ENCODE results near the gene KIF5B. TPM values are rescaled to one million over a fixed set of nuclear protein-coding genes. Genes with fewer than 3 reads are reported as not detected.
A peak's percentile ranks its signal among the peaks of the same experiment; 100 is the strongest.

Gene KIF5B
- total RNA-seq, 5 donors from 2014 or later (not counting 1 experiment from before 2014, with no cell fraction given): 42.3 to 51.9 (median 44.8) TPM

DNA sequence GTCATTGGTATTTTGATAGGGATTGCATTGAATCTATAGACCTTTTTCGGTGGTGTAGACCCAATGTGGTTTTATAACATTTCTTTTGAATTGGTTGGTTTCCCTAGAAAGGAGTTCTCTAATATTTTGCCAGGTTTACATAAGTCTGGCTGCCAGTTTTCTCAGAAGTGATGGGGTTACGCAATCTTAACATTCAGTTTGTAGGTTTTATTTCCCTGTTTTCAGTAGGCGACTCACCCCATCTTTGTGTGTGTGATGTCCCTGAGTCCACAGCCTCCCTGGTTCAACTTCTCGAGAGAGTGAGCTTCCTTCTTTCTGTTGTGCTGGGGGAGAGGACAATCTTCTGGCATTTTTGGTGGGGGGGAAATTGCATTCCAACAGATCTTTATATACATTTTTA is 9.6 kb upstream of the KIF5B start:
- ChIA-PET POLR2A (no interaction called here), CTCF (no interaction called here)
- H3K27ac ChIP-seq (ENCODE audit: low read length): no peak overlapping the region
- DNase-seq (no peak), ATAC-seq (replicated peaks in 1 of 4) (no peak)
- peaks cover 0 to 4% of the 10 kb centered on the region in 2 experiments for H3K27me3 ChIP-seq (replicated peaks in 1 of 2; ENCODE audit: control insufficient read depth in 2 of 2, extremely low read depth in 1 of 2, insufficient read depth in 2 of 2, low read length in 1 of 2)
- Mint-ChIP-seq H3K9me3 (no peaks in the 10 kb centered on the region), H3K36me3 (no peaks in the 10 kb centered on the region), H3K27me3 (no peaks in the 10 kb centered on the region), H3K27ac (no peak overlapping the region), H3K4me3 (no peak overlapping the region), H3K4me1 (no peaks in the 10 kb centered on the region)
- H3K9me3 ChIP-seq: no peaks in the 10 kb centered on the region
- WGBS (ENCODE audit: insufficient coverage): 72% methylated on average over 3 of the region's 4 CpGs
- H3K4me3 ChIP-seq (ENCODE audit: control insufficient read depth in 1 of 2, extremely low read depth in 1 of 2, low read length in 1 of 2): no peak overlapping the region
- peaks cover 0 to 3% of the 10 kb centered on the region in 2 donors for H3K36me3 ChIP-seq (ENCODE audit: control insufficient read depth in 2 of 2, extremely low read depth in 1 of 2, insufficient read depth in 1 of 2, low read length in 1 of 2)
- no peaks in the 10 kb centered on the region for H3K4me1 ChIP-seq (ENCODE audit: control insufficient read depth in 1 of 2, extremely low read depth in 1 of 2, insufficient read depth in 2 of 2, low read length in 2 of 2)

DNA sequence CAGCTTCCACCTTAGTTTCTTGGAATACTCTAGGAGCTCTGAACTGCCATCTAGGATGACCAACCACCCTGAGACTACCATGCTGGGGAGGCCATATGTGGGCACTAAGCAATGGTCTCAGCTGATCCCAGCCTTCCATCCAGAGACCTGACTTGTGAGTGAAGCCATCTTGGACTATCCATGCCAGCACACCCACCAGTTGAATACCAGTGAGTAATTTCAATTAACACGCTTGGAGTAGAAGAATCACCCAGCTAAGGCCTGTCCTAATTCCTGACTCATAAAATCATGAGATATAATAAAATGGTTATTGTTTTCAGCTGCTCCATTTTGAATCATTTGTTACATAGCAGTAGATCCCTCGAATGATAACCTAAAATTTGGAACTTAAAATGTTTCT is 5.2 kb upstream of the KIF5B start:
- DNase-seq: no peak
- H3K27me3 ChIP-seq (replicated peaks in 1 of 2; ENCODE audit: control insufficient read depth in 2 of 2, extremely low read depth in 1 of 2, insufficient read depth in 2 of 2, low read length in 1 of 2): no peaks in the 10 kb centered on the region
- POLR2A ChIA-PET: no interaction called here
- H3K27ac ChIP-seq (ENCODE audit: low read length): no peak overlapping the region
- peaks cover 0 to under 1% of the 10 kb centered on the region in 2 donors for H3K36me3 ChIP-seq (ENCODE audit: control insufficient read depth in 2 of 2, extremely low read depth in 1 of 2, insufficient read depth in 1 of 2, low read length in 1 of 2)
- no peak for ATAC-seq (replicated peaks in 1 of 4)
- Mint-ChIP-seq H3K36me3 (no peaks in the 10 kb centered on the region), H3K4me3 (no peak overlapping the region), H3K27ac (no peak overlapping the region), H3K9me3 (no peaks in the 10 kb centered on the region), H3K27me3 (no peaks in the 10 kb centered on the region), H3K4me1 (peaks cover 8 to 12% (median 11%) of the 10 kb centered on the region in 3 donors)
- CTCF ChIA-PET: no interaction called here
- peaks cover 3 to 10% of the 10 kb centered on the region in 2 experiments for H3K4me1 ChIP-seq (ENCODE audit: control insufficient read depth in 1 of 2, extremely low read depth in 1 of 2, insufficient read depth in 2 of 2, low read length in 2 of 2)
- no CpG with 5 or more reads among the region's 2 CpGs for WGBS (ENCODE audit: insufficient coverage)
- no peak overlapping the region for H3K4me3 ChIP-seq (ENCODE audit: control insufficient read depth in 1 of 2, extremely low read depth in 1 of 2, low read length in 1 of 2)
- no peaks in the 10 kb centered on the region for H3K9me3 ChIP-seq

DNA sequence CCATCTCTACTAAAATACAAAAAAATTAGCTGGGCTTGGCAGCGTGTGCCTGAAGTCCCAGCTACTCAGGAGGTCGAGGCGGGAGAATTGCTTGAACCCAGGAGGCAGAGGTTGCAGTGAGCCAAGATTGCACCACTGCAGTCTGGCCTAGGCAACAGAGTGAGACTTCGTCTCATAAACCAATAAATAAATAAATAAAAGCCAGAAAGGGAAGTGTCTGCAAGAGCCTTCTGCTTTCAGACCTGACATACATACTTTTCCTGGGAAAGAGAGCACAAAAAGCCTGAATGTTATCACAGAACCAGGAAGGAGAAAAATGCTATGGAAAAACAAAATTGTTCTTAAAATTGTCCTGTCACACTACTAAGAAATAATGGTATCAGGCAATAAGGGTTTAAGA is 4.1 kb upstream of the KIF5B start:
- no peaks in the 10 kb centered on the region for H3K27me3 ChIP-seq (replicated peaks in 1 of 2; ENCODE audit: control insufficient read depth in 2 of 2, extremely low read depth in 1 of 2, insufficient read depth in 2 of 2, low read length in 1 of 2)
- H3K4me1 ChIP-seq (ENCODE audit: control insufficient read depth in 1 of 2, extremely low read depth in 1 of 2, insufficient read depth in 2 of 2, low read length in 2 of 2): peaks cover 3 to 10% of the 10 kb centered on the region in 2 experiments
- WGBS (ENCODE audit: insufficient coverage): no CpG with 5 or more reads among the region's 4 CpGs
- ATAC-seq (replicated peaks in 1 of 4): no peak
- H3K27ac Mint-ChIP-seq: no peak overlapping the region
- no peaks in the 10 kb centered on the region for H3K36me3 Mint-ChIP-seq
- no peak overlapping the region for H3K27ac ChIP-seq (ENCODE audit: low read length)
- no peak overlapping the region for H3K4me3 ChIP-seq (ENCODE audit: control insufficient read depth in 1 of 2, extremely low read depth in 1 of 2, low read length in 1 of 2)
- no peak for DNase-seq
- ChIA-PET POLR2A (interaction anchor here in 1 of 2 donors (0.7 kb wide), 1 partner anchor 14 kb away, joined by 6 read pairs; no protein-coding TSS in a partner anchor), CTCF (interaction anchor here in 1 of 2 donors (0.6 kb wide), 1 partner anchor 288 kb away, joined by 3 read pairs; no protein-coding TSS in a partner anchor)
- H3K4me3 Mint-ChIP-seq: no peak overlapping the region
- no peaks in the 10 kb centered on the region for H3K36me3 ChIP-seq (ENCODE audit: control insufficient read depth in 2 of 2, extremely low read depth in 1 of 2, insufficient read depth in 1 of 2, low read length in 1 of 2)
- peaks cover 8 to 14% (median 14%) of the 10 kb centered on the region in 3 donors for H3K4me1 Mint-ChIP-seq
- no peaks in the 10 kb centered on the region for H3K27me3 Mint-ChIP-seq
- no peaks in the 10 kb centered on the region for H3K9me3 Mint-ChIP-seq
- no peaks in the 10 kb centered on the region for H3K9me3 ChIP-seq

DNA sequence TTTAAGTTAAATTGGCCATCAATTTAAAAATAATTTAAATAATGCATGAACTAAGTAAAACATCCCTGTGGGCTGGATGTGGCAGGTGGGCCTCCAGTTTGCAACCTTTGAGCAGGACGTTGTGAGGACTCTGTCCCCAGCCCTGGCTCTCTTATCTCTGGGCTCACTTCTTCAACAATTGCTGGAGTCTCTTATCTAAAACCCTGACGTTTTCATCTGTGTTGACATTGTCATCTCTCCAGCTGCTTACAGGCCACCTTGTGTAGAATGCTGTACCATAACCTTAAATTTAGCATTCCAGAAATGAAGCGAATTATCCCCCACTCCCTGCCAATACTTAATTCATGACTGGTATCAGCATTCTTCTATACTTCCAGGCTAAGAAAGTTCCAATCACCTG is 3.2 kb upstream of the KIF5B start:
- Mint-ChIP-seq H3K4me1 (peaks cover 11 to 23% (median 21%) of the 10 kb centered on the region in 3 donors), H3K36me3 (no peaks in the 10 kb centered on the region), H3K27me3 (no peaks in the 10 kb centered on the region), H3K27ac (no peak overlapping the region), H3K9me3 (no peaks in the 10 kb centered on the region), H3K4me3 (no peak overlapping the region)
- CTCF ChIA-PET: no interaction called here
- 85% methylated on average over 3 of the region's 3 CpGs for WGBS (ENCODE audit: insufficient coverage)
- H3K36me3 ChIP-seq (ENCODE audit: control insufficient read depth in 2 of 2, extremely low read depth in 1 of 2, insufficient read depth in 1 of 2, low read length in 1 of 2): no peaks in the 10 kb centered on the region
- DNase-seq (no peak), ATAC-seq (replicated peaks in 1 of 4) (no peak)
- H3K9me3 ChIP-seq: no peaks in the 10 kb centered on the region
- H3K27ac ChIP-seq (ENCODE audit: low read length): no peak overlapping the region
- H3K4me3 ChIP-seq (ENCODE audit: control insufficient read depth in 1 of 2, extremely low read depth in 1 of 2, low read length in 1 of 2): no peak overlapping the region
- H3K4me1 ChIP-seq (ENCODE audit: control insufficient read depth in 1 of 2, extremely low read depth in 1 of 2, insufficient read depth in 2 of 2, low read length in 2 of 2): peaks cover 6 to 10% of the 10 kb centered on the region in 2 experiments
- POLR2A ChIA-PET: no interaction called here
- H3K27me3 ChIP-seq (replicated peaks in 1 of 2; ENCODE audit: control insufficient read depth in 2 of 2, extremely low read depth in 1 of 2, insufficient read depth in 2 of 2, low read length in 1 of 2): no peaks in the 10 kb centered on the region

DNA sequence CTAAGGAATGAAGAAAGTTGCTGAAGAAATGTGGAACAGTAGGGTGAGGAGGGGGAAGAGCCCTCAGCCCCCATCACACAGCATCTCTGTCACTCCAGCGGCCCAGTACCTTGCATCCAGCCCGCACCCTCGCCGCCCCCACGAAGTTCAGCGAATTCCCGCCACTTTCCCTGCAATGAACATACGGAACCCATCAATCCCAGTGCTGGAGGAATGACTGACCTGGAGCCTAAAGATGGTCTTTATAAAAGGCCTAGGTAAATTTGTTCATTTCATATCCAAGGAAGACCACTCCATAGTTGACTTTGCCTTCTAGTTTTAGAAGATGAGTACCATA is 779 bp upstream of the KIF5B start:
- H3K27ac Mint-ChIP-seq: peak overlapping the region; percentile 91
- no peaks in the 10 kb centered on the region for H3K36me3 Mint-ChIP-seq
- ATAC-seq (replicated peaks in 1 of 4): no peak
- peaks cover 32 to 47% (median 44%) of the 10 kb centered on the region in 3 donors for H3K4me1 Mint-ChIP-seq
- CTCF ChIA-PET: interaction anchor here in 1 of 2 donors (0.7 kb wide), 1 partner anchor 1025 kb away, joined by 3 read pairs; the partner anchor contains the start of gene ZNF438
- Histone ChIP-seq H3K27ac (ENCODE audit: low read length) (peak overlapping the region; percentile 82), H3K4me3 (ENCODE audit: control insufficient read depth in 1 of 2, extremely low read depth in 1 of 2, low read length in 1 of 2) (peak overlapping the region; percentile 99 to 100), H3K36me3 (ENCODE audit: control insufficient read depth in 2 of 2, extremely low read depth in 1 of 2, insufficient read depth in 1 of 2, low read length in 1 of 2) (no peaks in the 10 kb centered on the region), H3K9me3 (no peaks in the 10 kb centered on the region), H3K4me1 (ENCODE audit: control insufficient read depth in 1 of 2, extremely low read depth in 1 of 2, insufficient read depth in 2 of 2, low read length in 2 of 2) (peaks cover 15 to 25% of the 10 kb centered on the region in 2 experiments), H3K27me3 (replicated peaks in 1 of 2; ENCODE audit: control insufficient read depth in 2 of 2, extremely low read depth in 1 of 2, insufficient read depth in 2 of 2, low read length in 1 of 2) (no peaks in the 10 kb centered on the region)
- POLR2A ChIA-PET: interaction anchor here in 1 of 2 donors (1.0 kb wide), 1 partner anchor 127 kb away, joined by 3 read pairs; no protein-coding TSS in a partner anchor
- 100% methylated on average over 5 of the region's 8 CpGs for WGBS (ENCODE audit: insufficient coverage)
- H3K27me3 Mint-ChIP-seq: no peaks in the 10 kb centered on the region
- no peak for DNase-seq
- peak overlapping the region; percentile 96 to 99 (median 96) for H3K4me3 Mint-ChIP-seq
- H3K9me3 Mint-ChIP-seq: no peaks in the 10 kb centered on the region

DNA sequence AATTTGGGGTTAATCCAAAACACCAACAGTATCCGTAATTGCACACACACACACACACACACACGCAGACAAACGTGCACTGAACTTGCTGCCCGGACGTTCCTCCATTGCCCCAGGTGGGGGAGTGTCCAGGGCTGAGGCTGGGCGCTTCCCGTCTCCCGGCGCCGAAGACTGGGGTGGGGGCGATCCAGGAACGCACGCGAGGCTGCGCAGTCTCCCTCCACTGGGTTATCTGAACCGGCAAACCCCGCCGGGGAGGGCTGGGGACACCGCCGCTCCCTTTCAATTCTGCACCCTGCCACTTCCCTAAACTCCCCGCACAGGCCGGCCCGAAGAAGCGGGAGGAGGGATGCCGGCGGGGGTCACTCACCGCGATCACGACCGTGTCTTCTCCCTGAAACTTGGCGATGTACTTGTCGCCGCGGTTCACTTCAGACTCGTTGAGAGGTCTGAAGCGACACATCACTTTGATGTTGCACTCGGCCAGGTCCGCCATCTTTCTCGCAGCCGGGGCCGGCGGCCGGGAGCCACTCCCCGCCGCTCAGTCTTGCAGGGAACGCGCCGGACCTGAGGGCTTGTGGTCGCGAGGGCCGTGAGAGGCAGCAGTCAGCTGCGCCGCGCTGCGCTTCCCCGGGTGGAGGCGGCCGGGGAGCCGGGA is 618 bp downstream of the KIF5B start:
- Mint-ChIP-seq H3K27ac (peak overlapping the region; percentile 91), H3K27me3 (no peaks in the 10 kb centered on the region), H3K4me3 (peak overlapping the region; percentile 96 to 99 (median 96)), H3K36me3 (no peaks in the 10 kb centered on the region), H3K9me3 (no peaks in the 10 kb centered on the region), H3K4me1 (peaks cover 46 to 61% (median 58%) of the 10 kb centered on the region in 3 donors)
- WGBS (ENCODE audit: insufficient coverage): under 1% methylated on average over 58 of the region's 59 CpGs
- H3K36me3 ChIP-seq (ENCODE audit: control insufficient read depth in 2 of 2, extremely low read depth in 1 of 2, insufficient read depth in 1 of 2, low read length in 1 of 2): no peaks in the 10 kb centered on the region
- H3K27me3 ChIP-seq (replicated peaks in 1 of 2; ENCODE audit: control insufficient read depth in 2 of 2, extremely low read depth in 1 of 2, insufficient read depth in 2 of 2, low read length in 1 of 2): no peaks in the 10 kb centered on the region
- H3K27ac ChIP-seq (ENCODE audit: low read length): peak overlapping the region; percentile 82
- H3K9me3 ChIP-seq: no peaks in the 10 kb centered on the region
- CTCF ChIA-PET: interaction anchor here (0.6 to 1.2 kb wide), 5 partner anchors 14 to 301 kb away, joined by 3 to 6 read pairs (median 3); no protein-coding TSS in a partner anchor
- peak overlapping the region; percentile 99 to 100 for H3K4me3 ChIP-seq (ENCODE audit: control insufficient read depth in 1 of 2, extremely low read depth in 1 of 2, low read length in 1 of 2)
- peaks cover 18 to 29% of the 10 kb centered on the region in 2 experiments for H3K4me1 ChIP-seq (ENCODE audit: control insufficient read depth in 1 of 2, extremely low read depth in 1 of 2, insufficient read depth in 2 of 2, low read length in 2 of 2)
- POLR2A ChIA-PET: interaction anchor here (0.5 to 0.6 kb wide), 4 partner anchors 12 to 1084 kb away, joined by 3 to 4 read pairs (median 3); no protein-coding TSS in a partner anchor
- DNase-seq (peak in 33 of 35 experiments; percentile 19 to 70 (median 47)), ATAC-seq (replicated peaks in 1 of 4) (peak; percentile 62 to 68 (median 64))

Measured in T-cell (primary cell).